ENCODE results near the gene NR4A1.

DNA sequence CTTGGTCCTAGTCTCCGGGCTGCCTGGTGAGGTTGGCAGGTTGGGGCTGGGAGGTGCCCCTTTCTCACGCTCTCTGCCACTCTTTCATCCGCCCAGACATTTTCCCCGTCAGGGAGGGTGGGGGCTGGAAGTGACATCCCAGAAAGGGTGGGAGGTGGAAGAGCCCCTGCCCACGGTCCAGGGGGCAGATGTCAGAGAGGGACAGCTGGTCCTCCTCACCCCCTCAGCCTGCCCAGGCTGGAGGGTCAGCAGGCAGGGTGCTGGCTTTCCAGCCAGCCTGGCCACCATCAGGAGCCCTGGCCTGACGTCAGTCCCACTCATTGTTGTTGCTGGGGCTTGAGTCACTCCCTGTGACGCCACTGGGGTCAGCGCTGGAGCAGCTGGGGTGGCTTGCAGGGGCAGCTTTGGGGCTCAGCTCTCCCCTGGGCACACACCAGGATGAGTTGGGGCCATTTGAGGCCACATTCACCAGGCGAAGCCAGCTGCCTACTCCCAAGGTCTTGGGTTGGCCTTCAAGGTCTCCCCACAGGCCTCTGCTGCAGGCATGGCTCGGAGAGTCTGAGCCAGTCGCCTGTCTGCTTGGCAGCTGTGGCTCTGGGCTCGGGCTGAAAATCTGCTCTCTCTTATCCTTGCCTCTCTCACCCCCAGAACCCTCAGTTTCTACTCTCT is 12.9 kb downstream of the NR4A1 start:
- TF ChIP-seq KDM1A (CRISPR knock-in tag; IDR thresholded peaks at IDR 0.05) (no peak), ZSCAN9 (CRISPR knock-in tag; IDR thresholded peaks at IDR 0.05; ENCODE audit: borderline replicate concordance) (no peak), CREB1 (IDR thresholded peaks at IDR 0.05) (0 out of 2 replicates have a peak, but pooled peaks have one; percentile 10), CREB1 (CRISPR knock-in tag; IDR thresholded peaks at IDR 0.05) (no peak), ETS1 (CRISPR knock-in tag; IDR thresholded peaks at IDR 0.05) (no peak), CHD2 (IDR thresholded peaks at IDR 0.05; ENCODE audit: low read depth, low read length) (no peak), POLR2AphosphoS5 (IDR thresholded peaks at IDR 0.05; ENCODE audit: low read depth, low read length) (no peak), ZNF768 (CRISPR knock-in tag; IDR thresholded peaks at IDR 0.05) (no peak), EZH2 (conservative IDR thresholded peaks at IDR 0.05; ENCODE audit: low read depth, low read length) (no peak)

All from HepG2 (cell line).